Measurements from ENCODE around the gene G2E3. TPM values are rescaled to one million over a fixed set of nuclear protein-coding genes. Genes with fewer than 3 reads are reported as not detected.

G2E3 gene
- total RNA-seq, 1 donor from 2014 or later: 39.3 TPM

DNA sequence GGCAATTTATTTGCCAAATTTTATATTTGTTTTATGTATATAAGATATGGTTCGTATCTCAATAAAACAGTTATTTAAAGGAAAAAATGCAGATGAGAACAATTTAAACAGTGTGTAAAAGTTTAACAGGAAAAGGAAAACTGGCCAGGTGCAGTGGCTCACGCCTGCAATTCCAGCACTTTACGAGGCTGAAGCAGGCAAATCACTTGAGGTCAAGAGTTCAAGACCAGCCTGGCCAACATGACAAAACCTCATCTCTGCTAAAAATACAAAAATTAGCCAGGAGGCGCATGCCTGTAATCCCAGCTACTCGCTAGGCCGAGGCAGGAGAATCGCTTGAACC lies 22.3 kb downstream of the G2E3 start:
- Mint-ChIP-seq H3K27ac (no peak overlapping the region), H3K4me3 (no peak overlapping the region), H3K36me3 (peaks cover 33% of the 10 kb centered on the region), H3K9me3 (peaks cover 25% of the 10 kb centered on the region), H3K4me1 (peaks cover 1% of the 10 kb centered on the region), H3K27me3 (ENCODE audit: low read depth) (no peaks in the 10 kb centered on the region)
- no peak for DNase-seq (ENCODE audit: low spot score in 2 of 2, unreplicated experiment in 2 of 2)
- TF ChIP-seq, protein P1, sequence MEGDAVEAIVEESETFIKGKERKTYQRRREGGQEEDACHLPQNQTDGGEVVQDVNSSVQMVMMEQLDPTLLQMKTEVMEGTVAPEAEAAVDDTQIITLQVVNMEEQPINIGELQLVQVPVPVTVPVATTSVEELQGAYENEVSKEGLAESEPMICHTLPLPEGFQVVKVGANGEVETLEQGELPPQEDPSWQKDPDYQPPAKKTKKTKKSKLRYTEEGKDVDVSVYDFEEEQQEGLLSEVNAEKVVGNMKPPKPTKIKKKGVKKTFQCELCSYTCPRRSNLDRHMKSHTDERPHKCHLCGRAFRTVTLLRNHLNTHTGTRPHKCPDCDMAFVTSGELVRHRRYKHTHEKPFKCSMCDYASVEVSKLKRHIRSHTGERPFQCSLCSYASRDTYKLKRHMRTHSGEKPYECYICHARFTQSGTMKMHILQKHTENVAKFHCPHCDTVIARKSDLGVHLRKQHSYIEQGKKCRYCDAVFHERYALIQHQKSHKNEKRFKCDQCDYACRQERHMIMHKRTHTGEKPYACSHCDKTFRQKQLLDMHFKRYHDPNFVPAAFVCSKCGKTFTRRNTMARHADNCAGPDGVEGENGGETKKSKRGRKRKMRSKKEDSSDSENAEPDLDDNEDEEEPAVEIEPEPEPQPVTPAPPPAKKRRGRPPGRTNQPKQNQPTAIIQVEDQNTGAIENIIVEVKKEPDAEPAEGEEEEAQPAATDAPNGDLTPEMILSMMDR (IDR thresholded peaks at IDR 0.05; ENCODE audit: unreplicated experiment): no peak

- Mint-ChIP-seq H3K27ac (no peak overlapping the region), H3K9me3 (peaks cover 25% of the 10 kb centered on the region), H3K4me1 (peaks cover 1% of the 10 kb centered on the region), H3K4me3 (no peak overlapping the region), H3K27me3 (ENCODE audit: low read depth) (no peaks in the 10 kb centered on the region), H3K36me3 (peaks cover 33% of the 10 kb centered on the region)
- DNase-seq (ENCODE audit: low spot score in 2 of 2, unreplicated experiment in 2 of 2): no peak
- TF ChIP-seq, protein P1 (IDR thresholded peaks at IDR 0.05; ENCODE audit: unreplicated experiment): no peak
Measured at GRCh38 chr14:30582376-30582775, 23.4 kb downstream of the G2E3 start.

GRCh38 chr14:30584058-30584630 lies 25.2 kb downstream of the G2E3 start:
- H3K36me3 Mint-ChIP-seq: peaks cover 33% of the 10 kb centered on the region
- peaks cover 4% of the 10 kb centered on the region for H3K4me1 Mint-ChIP-seq
- no peak for DNase-seq (ENCODE audit: low spot score in 2 of 2, unreplicated experiment in 2 of 2)
- no peak overlapping the region for H3K4me3 Mint-ChIP-seq
- no peak overlapping the region for H3K27ac Mint-ChIP-seq
- TF ChIP-seq, protein P1 (IDR thresholded peaks at IDR 0.05; ENCODE audit: unreplicated experiment): no peak
- no peaks in the 10 kb centered on the region for H3K27me3 Mint-ChIP-seq (ENCODE audit: low read depth)
- H3K9me3 Mint-ChIP-seq: peaks cover 25% of the 10 kb centered on the region

- no peak for DNase-seq (ENCODE audit: low spot score in 2 of 2, unreplicated experiment in 2 of 2)
- peaks cover 40% of the 10 kb centered on the region for H3K36me3 Mint-ChIP-seq
- TF ChIP-seq, protein P1 (IDR thresholded peaks at IDR 0.05; ENCODE audit: unreplicated experiment): no peak
- H3K27me3 Mint-ChIP-seq (ENCODE audit: low read depth): no peaks in the 10 kb centered on the region
- H3K4me1 Mint-ChIP-seq: peaks cover 4% of the 10 kb centered on the region
- H3K9me3 Mint-ChIP-seq: peaks cover 25% of the 10 kb centered on the region
- H3K27ac Mint-ChIP-seq: no peak overlapping the region
- H3K4me3 Mint-ChIP-seq: no peak overlapping the region
Measured at GRCh38 chr14:30585204-30585603, 26.2 kb downstream of the G2E3 start.

- TF ChIP-seq, protein P1 (IDR thresholded peaks at IDR 0.05; ENCODE audit: unreplicated experiment): no peak
- Mint-ChIP-seq H3K27ac (no peak overlapping the region), H3K36me3 (peaks cover 53% of the 10 kb centered on the region), H3K4me1 (peaks cover 2% of the 10 kb centered on the region), H3K27me3 (ENCODE audit: low read depth) (no peaks in the 10 kb centered on the region), H3K4me3 (no peak overlapping the region), H3K9me3 (peaks cover 25% of the 10 kb centered on the region)
- no peak for DNase-seq (ENCODE audit: low spot score in 2 of 2, unreplicated experiment in 2 of 2)
Measured at GRCh38 chr14:30587141-30587540, 28.2 kb downstream of the G2E3 start.

DNA sequence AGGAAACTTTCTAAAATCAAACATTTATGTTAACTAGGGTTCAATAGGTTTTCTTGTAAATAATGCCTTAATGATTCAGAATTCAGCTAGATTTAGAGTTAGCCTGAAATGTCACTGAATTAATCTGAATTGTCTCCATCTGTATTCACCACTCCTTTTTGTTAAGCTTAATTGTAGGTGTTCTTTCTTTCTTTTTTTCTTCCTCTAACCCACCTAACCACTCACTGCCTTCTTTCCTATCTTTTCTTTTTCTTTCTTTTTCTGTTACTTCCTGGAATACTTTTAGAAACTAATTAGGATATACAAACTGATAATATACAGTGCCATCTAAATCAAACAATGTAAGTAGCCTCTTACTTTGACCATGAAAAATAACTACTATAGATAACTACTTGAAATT lies 29.9 kb downstream of the G2E3 start:
- no peak overlapping the region for H3K27ac Mint-ChIP-seq
- H3K4me1 Mint-ChIP-seq: peaks cover 2% of the 10 kb centered on the region
- peaks cover 17% of the 10 kb centered on the region for H3K9me3 Mint-ChIP-seq

More for the DNA sequence above, 29.9 kb downstream of the G2E3 start:
- TF ChIP-seq, protein P1 (IDR thresholded peaks at IDR 0.05; ENCODE audit: unreplicated experiment): no peak
- H3K27me3 Mint-ChIP-seq (ENCODE audit: low read depth): no peaks in the 10 kb centered on the region
- no peak overlapping the region for H3K4me3 Mint-ChIP-seq
- no peak for DNase-seq (ENCODE audit: low spot score in 2 of 2, unreplicated experiment in 2 of 2)
- peaks cover 42% of the 10 kb centered on the region for H3K36me3 Mint-ChIP-seq

Measured in mesothelial cell of epicardium (in vitro differentiated cells).